Upper lobe of right lung (tissue), 1 donor: ENCODE measurements around the gene ZNF496. TPM values are rescaled to one million over a fixed set of nuclear protein-coding genes. Genes with fewer than 3 reads are reported as not detected.
A peak's percentile ranks its signal among the peaks of the same experiment; 100 is the strongest.

Experiments used
- ATAC-seq: fragments of 200-7000 bp; cut with Tn5 transposase; one replicate; pipeline ENCODE4 v1.9.1; 2020; ENCODE audit warnings: mild to moderate bottlenecking, moderate library complexity
- DNase-seq: peaks from one replicate; pipeline ENCODE4 v3.0.0-alpha.2; 2020
- H3K27ac ChIP-seq: fragments of 200-600 bp; one replicate; pipeline ENCODE4 v1.8.0; 2022
- H3K27me3 ChIP-seq: fragments of 200-600 bp; one replicate; pipeline ENCODE4 v1.8.0; 2022; ENCODE audit warnings: mild to moderate bottlenecking
- H3K36me3 ChIP-seq: fragments of 200-600 bp; one replicate; pipeline ENCODE4 v1.8.0; 2022
- H3K4me1 ChIP-seq: fragments of 200-600 bp; one replicate; pipeline ENCODE4 v1.8.0; 2022
- H3K4me3 ChIP-seq: fragments of 200-600 bp; one replicate; pipeline ENCODE4 v1.8.0; 2022; ENCODE audit warnings: mild to moderate bottlenecking
- H3K9me3 ChIP-seq: fragments of 200-600 bp; one replicate; pipeline ENCODE4 v1.8.0; 2022
- CTCF ChIP-seq: fragments of 200-600 bp; IDR thresholded peaks from one replicate; pipeline ENCODE4 v1.8.0; 2022; ENCODE audit warnings: antibody characterized with exemption
- intact Hi-C: fragments of 100-400 bp; cut with DNase I; formaldehyde crosslinking; loops from one replicate; pipeline ENCODE4 v1.11.0; 2022
- total RNA-seq: library from RNA; stranded (reverse); fragmentation: NEBNext Ultra II Directional; extraction: Animal tissue kit (Norgen Biotek cat#: 25700); gene quantifications from one replicate; pipeline ENCODE4 v1.2.1, GENCODE V29; 2021
- donor health status: DM: no; HTN: yes; CAD: no; lungs with severe emphysema.

ZNF496 gene
- total RNA-seq, 1 donor from 2014 or later = 28.0 TPM

GRCh38 chr1:247322849-247323586, 8.6 kb downstream of the ZNF496 start:
- no peak for ATAC-seq
- DNase-seq = peak; percentile 40
- intact Hi-C loops = no loop called here
- TF ChIP-seq CTCF = no peak
- Histone ChIP-seq H3K4me3 (no peak overlapping the region), H3K27me3 (no peaks in the 10 kb centered on the region), H3K9me3 (no peaks in the 10 kb centered on the region), H3K4me1 (no peaks in the 10 kb centered on the region), H3K27ac (no peak overlapping the region), H3K36me3 (peaks cover 66% of the 10 kb centered on the region)

DNA sequence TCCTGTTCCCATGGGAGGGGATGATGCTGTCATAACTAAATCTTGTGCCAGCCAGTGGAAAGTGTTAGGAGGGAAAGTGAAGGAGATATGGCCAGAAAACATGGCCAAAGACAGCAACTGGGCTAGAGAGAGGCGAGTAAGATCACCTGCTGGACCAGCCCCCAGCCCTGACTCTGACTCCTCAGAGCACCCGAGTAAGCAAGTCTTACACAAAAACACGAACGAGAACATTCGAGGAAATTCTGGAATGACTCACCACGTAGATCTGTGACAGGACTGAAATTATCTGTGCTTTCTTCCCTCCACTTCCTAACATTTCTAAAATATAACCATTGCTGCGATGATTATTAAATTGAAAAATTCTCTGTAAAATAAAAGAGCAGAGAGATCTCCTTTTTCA, 9.2 kb downstream of the ZNF496 start:
- H3K4me3 ChIP-seq = no peak overlapping the region
- H3K4me1 ChIP-seq = no peaks in the 10 kb centered on the region
- H3K27ac ChIP-seq = no peak overlapping the region
- intact Hi-C loops = no loop called here
- H3K36me3 ChIP-seq = peaks cover 61% of the 10 kb centered on the region
- ATAC-seq = no peak
- DNase-seq = no peak
- H3K27me3 ChIP-seq = no peaks in the 10 kb centered on the region
- no peak for TF ChIP-seq CTCF
- H3K9me3 ChIP-seq = no peaks in the 10 kb centered on the region

DNA sequence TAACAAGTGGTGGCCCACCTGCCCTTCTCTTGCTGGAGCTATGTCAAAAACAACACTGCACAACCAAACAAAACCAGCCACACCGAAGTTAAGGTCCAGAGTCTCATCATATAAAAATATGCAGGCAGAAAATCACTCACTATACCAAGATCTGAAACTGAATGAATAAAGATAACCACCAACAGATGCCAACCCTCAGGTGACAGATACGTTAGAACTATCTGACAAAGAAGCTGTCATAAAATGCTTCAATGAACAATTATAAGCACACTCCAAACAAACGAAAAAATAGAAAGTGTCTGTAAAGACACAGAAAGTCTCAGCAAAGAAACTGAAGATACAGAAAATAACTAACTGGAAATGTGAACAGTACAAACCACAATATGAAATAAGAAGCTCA, 14.0 kb downstream of the ZNF496 start:
- H3K9me3 ChIP-seq = no peaks in the 10 kb centered on the region
- H3K4me3 ChIP-seq = no peak overlapping the region
- peaks cover 42% of the 10 kb centered on the region for H3K36me3 ChIP-seq
- intact Hi-C loops = no loop called here
- H3K27me3 ChIP-seq = no peaks in the 10 kb centered on the region
- ATAC-seq = no peak
- H3K4me1 ChIP-seq = no peaks in the 10 kb centered on the region
- no peak overlapping the region for H3K27ac ChIP-seq
- DNase-seq = no peak
- no peak for TF ChIP-seq CTCF

- intact Hi-C loops = no loop called here
- H3K4me3 ChIP-seq = no peak overlapping the region
- no peak overlapping the region for H3K27ac ChIP-seq
- H3K27me3 ChIP-seq = no peaks in the 10 kb centered on the region
- H3K9me3 ChIP-seq = no peaks in the 10 kb centered on the region
- H3K36me3 ChIP-seq = peaks cover 31% of the 10 kb centered on the region
- no peak for TF ChIP-seq CTCF
- DNase-seq = no peak
- ATAC-seq = no peak
- no peaks in the 10 kb centered on the region for H3K4me1 ChIP-seq
Measured at GRCh38 chr1:247316590-247317197, 15.0 kb downstream of the ZNF496 start.

GRCh38 chr1:247304031-247304430, 27.6 kb downstream of the ZNF496 start:
- Histone ChIP-seq H3K27ac (no peak overlapping the region), H3K9me3 (no peaks in the 10 kb centered on the region), H3K27me3 (no peaks in the 10 kb centered on the region), H3K4me3 (no peak overlapping the region), H3K36me3 (peaks cover 50% of the 10 kb centered on the region), H3K4me1 (no peaks in the 10 kb centered on the region)
- ATAC-seq (no peak), DNase-seq (no peak)
- no peak for TF ChIP-seq CTCF
- intact Hi-C loops = no loop called here
